ENCODE measurements around the gene NOTCH2NLA.
"Not testable (repeated sequence)": the region's sequence is repeated elsewhere in the genome, so short reads cannot be mapped to it uniquely, and the experiment has no call there.

Gene NOTCH2NLA

GRCh38 chr1:146167740-146168139, 61.1 kb downstream of the NOTCH2NLA start:
- not testable (repeated sequence) for DNase-seq (ENCODE audit: low read depth in 2 of 2)

- not testable (repeated sequence) for DNase-seq (ENCODE audit: low read depth in 2 of 2)
These were observed 61.5 kb downstream of the NOTCH2NLA start for GRCh38 chr1:146167273-146167672.

GRCh38 chr1:146144465-146144864, 84.4 kb downstream of the NOTCH2NLA start, which contains the start of gene NBPF10:
TSS of gene NBPF10 (minus strand) at chr1:146144804. CDS start at chr1:146144769, 35 bp downstream.
- not testable (repeated sequence) for DNase-seq (ENCODE audit: low read depth in 2 of 2)

All from stimulated activated CD8-positive, alpha-beta memory T cell treated with anti-CD3 and anti-CD28 coated beads, Interleukin-2, amount 100 ng/mL, for 1 hour (primary cell).